ENCODE results near the gene PREX1. TPM values are rescaled to one million over a fixed set of nuclear protein-coding genes. Genes with fewer than 3 reads are reported as not detected.

The PREX1 gene
- total RNA-seq, 1 experiment from 2014 or later: 3.3 TPM

DNA sequence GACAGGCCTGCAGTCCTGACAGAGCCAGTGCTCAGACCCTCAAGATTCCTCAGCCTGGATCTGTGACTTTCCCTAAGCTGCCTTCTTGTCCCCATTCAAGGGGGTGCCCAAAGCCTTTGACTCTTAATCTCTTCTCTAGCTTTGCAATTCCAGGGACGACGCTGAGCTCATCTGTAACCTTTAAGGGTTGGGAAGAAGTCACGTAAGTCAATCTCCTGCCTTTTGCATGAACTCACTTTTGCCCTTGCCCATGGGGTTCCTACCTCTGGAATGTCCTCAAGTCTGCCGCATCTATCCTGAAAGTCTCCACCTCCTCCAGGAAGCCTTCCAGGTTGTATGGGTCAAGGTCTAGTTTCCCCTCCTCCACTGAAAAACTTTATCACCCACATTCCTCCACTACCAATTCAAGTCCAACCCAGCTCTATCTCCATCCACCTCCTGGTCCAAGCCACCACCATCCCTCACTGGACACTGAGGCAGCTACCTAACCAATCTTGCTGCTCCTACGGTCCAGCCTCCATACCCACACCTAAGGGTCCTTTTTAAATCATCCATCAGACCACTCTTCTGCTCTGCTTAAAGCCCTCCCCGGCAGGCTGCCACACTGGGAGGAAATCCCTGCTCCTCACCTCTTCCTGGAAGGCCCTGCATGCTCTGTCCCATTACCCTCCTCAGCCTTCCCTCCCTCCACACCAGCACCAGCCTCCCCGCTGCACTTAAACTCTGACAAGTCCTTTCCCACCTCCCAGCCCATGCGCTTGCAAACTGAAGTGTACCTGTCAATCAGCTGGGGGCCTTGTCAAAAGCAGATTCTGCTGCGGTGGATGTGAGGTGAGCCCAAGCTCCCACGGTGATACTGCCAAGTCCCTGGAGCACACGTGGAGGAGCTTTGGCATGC, 29.7 kb downstream of the PREX1 start:
- Histone ChIP-seq H3K27me3 (ENCODE audit: insufficient read depth, low read depth) (no peaks in the 10 kb centered on the region), H3K36me3 (ENCODE audit: low read depth) (no peaks in the 10 kb centered on the region), H3K4me3 (no peak overlapping the region), H3K4me2 (no peak overlapping the region), H3K27ac (no peak overlapping the region), H3K4me1 (replicated peaks; ENCODE audit: insufficient read depth) (no peaks in the 10 kb centered on the region), H4K20me1 (ENCODE audit: insufficient read depth) (no peaks in the 10 kb centered on the region), H3F3A (ENCODE audit: insufficient read depth, low read depth) (no peaks in the 10 kb centered on the region), H3K9me3 (ENCODE audit: insufficient read depth, low read depth) (no peaks in the 10 kb centered on the region), H2AFZ (no peak overlapping the region), H3K79me2 (ENCODE audit: low read depth) (no peaks in the 10 kb centered on the region), H3K9me2 (ENCODE audit: insufficient read depth) (no peaks in the 10 kb centered on the region)
- no peak for DNase-seq
- no TSS peak for BruUV-seq (replicated peaks)
- intact Hi-C loops (cut with micrococcal nuclease; ENCODE audit: unreplicated experiment): no loop called here
- TF ChIP-seq, protein P1, sequence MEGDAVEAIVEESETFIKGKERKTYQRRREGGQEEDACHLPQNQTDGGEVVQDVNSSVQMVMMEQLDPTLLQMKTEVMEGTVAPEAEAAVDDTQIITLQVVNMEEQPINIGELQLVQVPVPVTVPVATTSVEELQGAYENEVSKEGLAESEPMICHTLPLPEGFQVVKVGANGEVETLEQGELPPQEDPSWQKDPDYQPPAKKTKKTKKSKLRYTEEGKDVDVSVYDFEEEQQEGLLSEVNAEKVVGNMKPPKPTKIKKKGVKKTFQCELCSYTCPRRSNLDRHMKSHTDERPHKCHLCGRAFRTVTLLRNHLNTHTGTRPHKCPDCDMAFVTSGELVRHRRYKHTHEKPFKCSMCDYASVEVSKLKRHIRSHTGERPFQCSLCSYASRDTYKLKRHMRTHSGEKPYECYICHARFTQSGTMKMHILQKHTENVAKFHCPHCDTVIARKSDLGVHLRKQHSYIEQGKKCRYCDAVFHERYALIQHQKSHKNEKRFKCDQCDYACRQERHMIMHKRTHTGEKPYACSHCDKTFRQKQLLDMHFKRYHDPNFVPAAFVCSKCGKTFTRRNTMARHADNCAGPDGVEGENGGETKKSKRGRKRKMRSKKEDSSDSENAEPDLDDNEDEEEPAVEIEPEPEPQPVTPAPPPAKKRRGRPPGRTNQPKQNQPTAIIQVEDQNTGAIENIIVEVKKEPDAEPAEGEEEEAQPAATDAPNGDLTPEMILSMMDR (conservative IDR thresholded peaks at IDR 0.05): no peak
- no peak for TF ChIP-seq EZH2 (IDR thresholded peaks at IDR 0.05; ENCODE audit: low read depth)
- ChIA-PET CTCF (interaction anchor here (0.6 kb wide), 1 partner anchor 163 kb away, joined by 6 read pairs; no protein-coding TSS in a partner anchor), POLR2A (ENCODE audit: unreplicated experiment) (no interaction called here)

DNA sequence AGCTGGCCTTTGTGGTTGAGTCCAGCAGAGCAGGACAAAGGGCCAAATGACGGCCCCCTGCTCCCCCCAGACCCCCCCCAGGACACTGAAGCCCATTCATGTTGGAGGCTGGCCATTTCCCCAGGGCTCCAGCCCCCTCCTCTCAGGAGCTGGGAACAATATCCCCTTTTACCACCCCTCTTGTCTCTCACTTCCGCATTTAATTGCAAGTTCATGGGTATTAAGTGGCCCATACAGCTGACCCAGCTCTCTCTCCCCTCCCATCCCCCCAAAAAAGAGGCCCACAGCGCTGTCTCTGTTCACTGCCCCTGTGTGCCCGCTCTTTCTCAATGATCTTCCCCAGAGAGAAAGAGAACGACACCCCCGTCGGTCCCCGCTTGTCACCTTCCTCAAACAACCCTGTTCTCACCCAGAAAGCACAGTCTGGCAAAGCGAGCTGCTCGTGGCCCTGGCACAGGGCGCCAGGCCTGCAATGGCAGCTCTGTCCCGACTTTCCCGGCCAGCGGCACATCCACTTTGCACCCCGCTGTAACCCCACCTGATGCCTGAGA, 30.4 kb downstream of the PREX1 start:
- no peaks in the 10 kb centered on the region for H3K27me3 ChIP-seq (ENCODE audit: insufficient read depth, low read depth)
- no peak for DNase-seq
- intact Hi-C loops (cut with micrococcal nuclease; ENCODE audit: unreplicated experiment): no loop called here
- no peak overlapping the region for H3K4me2 ChIP-seq
- no TSS peak for BruUV-seq (replicated peaks)
- no peaks in the 10 kb centered on the region for H3K9me3 ChIP-seq (ENCODE audit: insufficient read depth, low read depth)
- no peaks in the 10 kb centered on the region for H3F3A ChIP-seq (ENCODE audit: insufficient read depth, low read depth)
- no peaks in the 10 kb centered on the region for H3K4me1 ChIP-seq (replicated peaks; ENCODE audit: insufficient read depth)
- no peaks in the 10 kb centered on the region for H3K9me2 ChIP-seq (ENCODE audit: insufficient read depth)
- no peak overlapping the region for H3K27ac ChIP-seq
- H2AFZ ChIP-seq: no peak overlapping the region
- TF ChIP-seq, protein P1 (conservative IDR thresholded peaks at IDR 0.05): no peak
- no peak for TF ChIP-seq EZH2 (IDR thresholded peaks at IDR 0.05; ENCODE audit: low read depth)
- POLR2A ChIA-PET (ENCODE audit: unreplicated experiment): no interaction called here
- no peaks in the 10 kb centered on the region for H3K36me3 ChIP-seq (ENCODE audit: low read depth)
- H3K4me3 ChIP-seq: no peak overlapping the region
- H4K20me1 ChIP-seq (ENCODE audit: insufficient read depth): no peaks in the 10 kb centered on the region
- H3K79me2 ChIP-seq (ENCODE audit: low read depth): no peaks in the 10 kb centered on the region
- CTCF ChIA-PET: interaction anchor here (0.5 to 0.6 kb wide), 3 partner anchors 26 to 163 kb away, joined by 3 to 14 read pairs (median 6); no protein-coding TSS in a partner anchor

DNA sequence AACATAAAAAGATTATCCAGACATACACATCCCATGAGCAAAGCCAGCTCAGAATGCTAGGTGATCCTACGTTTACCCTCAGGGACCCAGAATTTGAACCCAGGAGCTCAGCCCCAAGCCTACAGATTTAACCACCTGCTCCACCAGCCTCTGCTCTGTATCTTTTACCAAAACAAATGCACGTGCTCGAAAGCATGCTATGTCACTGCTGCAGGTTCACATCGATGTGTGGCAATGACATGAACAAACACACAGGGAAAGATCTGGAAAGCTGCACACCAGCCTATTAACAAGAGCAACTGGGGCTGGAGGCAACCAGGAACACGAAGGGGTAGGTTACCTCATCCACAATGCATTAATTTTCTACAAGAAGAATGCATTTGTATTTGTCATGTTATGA, 32.1 kb downstream of the PREX1 start:
- no peaks in the 10 kb centered on the region for H3K9me3 ChIP-seq (ENCODE audit: insufficient read depth, low read depth)
- H3K79me2 ChIP-seq (ENCODE audit: low read depth): no peaks in the 10 kb centered on the region
- no peak overlapping the region for H2AFZ ChIP-seq
- no peaks in the 10 kb centered on the region for H3F3A ChIP-seq (ENCODE audit: insufficient read depth, low read depth)
- H3K4me3 ChIP-seq: no peak overlapping the region
- H3K27ac ChIP-seq: no peak overlapping the region
- H3K36me3 ChIP-seq (ENCODE audit: low read depth): no peaks in the 10 kb centered on the region
- H3K27me3 ChIP-seq (ENCODE audit: insufficient read depth, low read depth): no peaks in the 10 kb centered on the region
- DNase-seq: no peak
- H3K4me1 ChIP-seq (replicated peaks; ENCODE audit: insufficient read depth): no peaks in the 10 kb centered on the region
- intact Hi-C loops (cut with micrococcal nuclease; ENCODE audit: unreplicated experiment): no loop called here
- ChIA-PET CTCF (no interaction called here), POLR2A (ENCODE audit: unreplicated experiment) (no interaction called here)
- TF ChIP-seq, protein P1 (conservative IDR thresholded peaks at IDR 0.05): no peak
- TF ChIP-seq EZH2 (IDR thresholded peaks at IDR 0.05; ENCODE audit: low read depth): no peak
- H3K9me2 ChIP-seq (ENCODE audit: insufficient read depth): no peaks in the 10 kb centered on the region
- BruUV-seq (replicated peaks): no TSS peak
- H3K4me2 ChIP-seq: no peak overlapping the region
- no peaks in the 10 kb centered on the region for H4K20me1 ChIP-seq (ENCODE audit: insufficient read depth)

Data from PC-9 (cell line).